HL-60 (cell line): Measurements from ENCODE around the gene GOLT1B.
A peak's percentile ranks its signal among the peaks of the same experiment; 100 is the strongest.

Experiments
- DNase-seq, 2 experiments: peaks; one replicate each; pipeline ENCODE4 v3.0.0-alpha.2; 2010 to 2020; ENCODE audit warnings: low read depth in 1 of 2, low spot score in 1 of 2
- H3K27ac ChIP-seq: fragments of 250-450 bp; sonication (Bioruptor Pico); replicated peaks from 2 replicates; pipeline ENCODE4 v1.5.1; 2020; ENCODE audit warnings: mild to moderate bottlenecking, moderate library complexity
- H3K27me3 ChIP-seq: fragments of 250-450 bp; sonication (Bioruptor Pico); 2 replicates; pipeline ENCODE4 v1.5.1; 2021; ENCODE audit warnings: mild to moderate bottlenecking, moderate library complexity; ENCODE audit not compliant: insufficient read depth, poor library complexity, severe bottlenecking
- H3K4me3 ChIP-seq: replicated peaks from 2 replicates; pipeline ENCODE4 v1.5.1; 2011; ENCODE audit warnings: mild to moderate bottlenecking, control low read depth, low read length; ENCODE audit not compliant: insufficient read depth
- CTCF ChIP-seq: IDR thresholded peaks from one replicate; pipeline ENCODE4 v1.5.1; 2011; ENCODE audit warnings: low read length, control low read depth, inconsistent platforms; ENCODE audit not compliant: insufficient read depth
- GABPA ChIP-seq: IDR thresholded peaks from 2 replicates; pipeline ENCODE4 v1.6.1; 2012; ENCODE audit warnings: low read depth
- POLR2AphosphoS5 ChIP-seq: IDR thresholded peaks from 2 replicates; pipeline ENCODE4 v1.6.1; 2012; ENCODE audit warnings: low read depth
- REST ChIP-seq: IDR thresholded peaks from 2 replicates; pipeline ENCODE4 v1.6.1; 2012; ENCODE audit warnings: low read depth; ENCODE audit not compliant: insufficient replicate concordance
- SPI1 ChIP-seq: IDR thresholded peaks from 2 replicates; pipeline ENCODE4 v1.6.1; 2012; ENCODE audit warnings: low read depth, mild to moderate bottlenecking, borderline replicate concordance

GOLT1B gene

DNA sequence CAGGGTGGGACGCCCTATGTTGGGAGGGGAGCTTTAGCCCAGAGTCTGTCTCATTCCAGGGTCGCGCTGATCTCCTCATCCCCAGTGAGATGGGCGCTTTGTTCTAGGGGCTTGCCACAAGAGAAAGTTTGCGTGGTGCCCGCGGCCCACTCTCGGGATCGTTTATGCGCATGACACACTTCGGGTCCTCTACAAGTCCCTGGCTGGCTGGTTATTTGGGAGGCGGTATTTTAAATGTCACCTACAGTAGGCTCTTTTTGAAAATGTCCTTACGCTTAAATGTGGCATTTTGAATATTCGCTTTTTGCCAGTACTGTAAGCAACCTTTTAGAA is 541 bp downstream of the GOLT1B start:
- no peaks in the 10 kb centered on the region for H3K27me3 ChIP-seq
- H3K27ac ChIP-seq = peak overlapping the region; percentile 82
- peak overlapping the region; percentile 97 for H3K4me3 ChIP-seq
- DNase-seq = peak in 1 of 2 experiments; percentile 24
- TF ChIP-seq GABPA (no peak), CTCF (no peak), POLR2AphosphoS5 (no peak), SPI1 (no peak), REST (no peak)

- H3K4me3 ChIP-seq = peak overlapping the region; percentile 97
- TF ChIP-seq REST (no peak), POLR2AphosphoS5 (no peak), GABPA (no peak), CTCF (no peak), SPI1 (no peak)
- H3K27ac ChIP-seq = peak overlapping the region; percentile 82
- H3K27me3 ChIP-seq = no peaks in the 10 kb centered on the region
- no peak for DNase-seq
Observed at GRCh38 chr12:21502872-21503271, 1.3 kb downstream of the GOLT1B start.

DNA sequence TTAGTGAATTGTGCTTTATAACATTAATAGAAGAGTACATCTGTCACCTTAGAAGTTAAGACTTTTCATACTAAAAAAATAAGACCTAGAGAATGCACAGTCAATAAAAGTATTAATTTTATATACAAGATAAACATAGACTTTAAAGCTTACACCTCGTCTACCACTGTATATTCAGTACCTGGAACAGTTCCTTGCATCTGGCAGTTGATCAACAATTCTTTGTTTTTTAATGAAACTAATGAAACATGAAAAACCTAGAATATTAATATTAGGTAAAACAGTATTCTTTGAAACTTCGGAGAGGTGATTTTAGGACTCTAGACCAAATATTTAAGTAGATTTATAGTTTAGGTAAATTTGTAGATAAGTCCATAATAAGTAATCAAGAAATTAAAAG is 4.3 kb downstream of the GOLT1B start:
- DNase-seq = no peak
- TF ChIP-seq CTCF (no peak), POLR2AphosphoS5 (no peak), GABPA (no peak), REST (peak; percentile 70), SPI1 (no peak)
- no peak overlapping the region for H3K27ac ChIP-seq
- H3K27me3 ChIP-seq = no peaks in the 10 kb centered on the region
- H3K4me3 ChIP-seq = no peak overlapping the region
